DMS153 treated with DMSO at 0.1 percent for 48 hours (cell line): ENCODE data around the gene MAP3K15.
"Not testable (repeated sequence)": the region's sequence is repeated elsewhere in the genome, so short reads cannot be mapped to it uniquely, and the experiment has no call there.

Experiments
- DNase-seq: peaks from one replicate; lab custom pipeline; 2025; ENCODE audit not compliant: unreplicated experiment; lab: John Stamatoyannopoulos, UW

The MAP3K15 gene

DNA sequence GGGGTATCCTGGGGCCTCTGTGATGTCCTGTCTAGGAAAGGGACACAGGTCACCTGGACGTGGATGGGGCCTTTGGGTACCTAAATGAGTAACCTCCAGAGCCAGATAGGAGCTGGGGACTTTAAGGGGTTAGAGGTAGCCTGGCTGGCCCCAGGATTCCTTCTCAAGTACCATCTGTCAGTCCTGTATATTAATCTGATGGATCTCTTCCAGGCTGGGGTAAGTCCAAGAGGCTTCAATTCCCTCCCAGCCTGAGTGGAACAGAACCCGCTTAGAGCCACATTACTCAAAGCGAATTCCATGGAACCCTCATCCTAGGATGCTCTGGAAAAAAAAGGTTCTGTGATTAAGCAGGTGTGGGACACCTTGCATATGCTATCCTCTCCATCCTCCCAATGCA is 24.8 kb upstream of the MAP3K15 start:
- no peak for DNase-seq

GRCh38 chrX:19539665-19540064 is 24.4 kb upstream of the MAP3K15 start:
- DNase-seq, result no peak

DNA sequence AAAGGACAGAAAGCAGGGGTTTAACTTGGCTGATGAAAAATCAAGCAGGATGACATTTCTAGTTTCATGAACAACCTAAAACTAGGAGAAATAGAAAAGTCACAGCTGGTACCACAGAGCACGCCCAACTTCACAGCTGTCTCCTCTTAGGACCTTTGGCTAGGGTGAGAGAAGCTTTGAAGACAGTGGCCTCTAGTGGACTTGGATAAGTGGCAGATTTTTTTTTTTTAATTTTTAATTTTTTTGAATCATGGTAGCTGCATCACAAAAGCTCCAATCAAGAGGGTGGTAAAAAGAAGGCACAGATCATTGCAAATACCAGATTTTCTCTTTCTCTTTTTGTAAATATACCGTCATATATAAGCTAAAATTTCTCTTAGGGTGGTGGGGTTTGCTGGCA is 20.2 kb upstream of the MAP3K15 start:
- DNase-seq, result no peak

DNA sequence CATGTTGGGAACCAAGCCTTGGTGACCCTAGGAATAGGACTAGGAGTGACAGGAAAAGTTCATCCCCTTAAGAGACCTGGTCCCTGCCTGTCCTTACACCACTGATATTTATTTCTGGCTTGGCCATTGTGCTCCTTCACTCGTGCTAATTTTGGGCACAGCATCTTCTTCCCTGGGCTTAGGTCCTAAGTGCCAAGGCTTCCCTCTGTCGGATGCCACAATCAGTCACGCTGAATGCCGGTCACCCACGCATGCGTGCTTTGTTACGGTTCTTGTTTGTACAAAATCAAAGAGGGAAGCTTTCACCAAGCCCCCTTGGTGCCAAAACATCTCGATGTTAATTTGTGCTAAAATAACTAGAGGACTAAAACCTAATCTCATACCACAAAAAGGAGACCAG is 17.4 kb upstream of the MAP3K15 start:
- DNase-seq, result no peak

- no peak for DNase-seq
Observed at GRCh38 chrX:19517965-19518364, 2.7 kb upstream of the MAP3K15 start.

DNA sequence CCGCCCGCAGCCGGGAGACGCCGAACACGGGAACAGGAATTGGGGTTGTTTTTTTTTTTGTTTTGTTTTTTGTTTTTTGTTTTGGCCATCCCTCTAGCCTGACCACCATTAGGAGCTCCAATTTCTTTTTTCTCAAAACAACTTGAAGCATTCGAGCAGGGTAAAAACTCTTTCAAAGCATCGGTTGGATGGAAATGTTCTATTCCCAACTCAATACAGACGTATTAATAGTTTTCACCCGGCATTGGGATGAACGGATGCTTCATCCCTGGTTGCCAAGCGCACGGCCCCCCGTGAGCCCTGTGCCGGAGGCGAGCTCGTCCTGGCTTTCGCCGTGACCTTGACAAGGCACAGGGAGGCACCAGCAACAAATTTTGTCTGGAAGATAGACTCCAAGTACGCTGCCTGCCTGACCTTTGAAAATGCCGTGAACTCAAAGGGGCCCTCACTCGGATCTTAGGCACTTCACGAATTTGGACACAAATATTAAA is 352 bp upstream of the MAP3K15 start:
- DNase-seq, result no peak

GRCh38 chrX:19513383-19513782 is 1.9 kb downstream of the MAP3K15 start:
- DNase-seq, result no peak

- no peak for DNase-seq
Observed at GRCh38 chrX:19512961-19513360, 2.3 kb downstream of the MAP3K15 start.

GRCh38 chrX:19512359-19512758 is 2.9 kb downstream of the MAP3K15 start:
- no peak for DNase-seq

GRCh38 chrX:19511796-19512195 is 3.5 kb downstream of the MAP3K15 start:
- not testable (repeated sequence) for DNase-seq

- DNase-seq, result no peak
Observed at GRCh38 chrX:19496711-19497110, 18.6 kb downstream of the MAP3K15 start.

GRCh38 chrX:19487520-19488200 is 27.6 kb downstream of the MAP3K15 start:
- DNase-seq, result no peak

GRCh38 chrX:19479458-19479857 is 35.9 kb downstream of the MAP3K15 start:
- no peak for DNase-seq

DNA sequence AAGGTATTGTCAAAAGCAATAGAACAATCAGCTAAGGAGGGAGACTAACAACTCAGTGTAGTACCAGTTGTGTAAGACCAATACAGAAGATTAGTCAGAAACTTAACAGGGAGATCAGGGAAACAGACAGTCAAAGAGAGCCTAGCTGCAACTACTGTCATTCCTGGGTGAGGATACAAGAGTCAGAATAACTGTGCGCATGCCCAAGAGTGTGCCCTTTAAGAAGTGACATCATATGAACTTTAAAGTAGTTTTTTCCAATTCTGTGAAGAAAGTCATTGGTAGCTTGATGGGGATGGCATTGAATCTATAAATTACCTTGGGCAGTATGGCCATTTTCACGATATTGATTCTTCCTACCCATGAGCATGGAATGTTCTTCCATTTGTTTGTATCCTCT is 46.9 kb downstream of the MAP3K15 start:
- not testable (repeated sequence) for DNase-seq

DNA sequence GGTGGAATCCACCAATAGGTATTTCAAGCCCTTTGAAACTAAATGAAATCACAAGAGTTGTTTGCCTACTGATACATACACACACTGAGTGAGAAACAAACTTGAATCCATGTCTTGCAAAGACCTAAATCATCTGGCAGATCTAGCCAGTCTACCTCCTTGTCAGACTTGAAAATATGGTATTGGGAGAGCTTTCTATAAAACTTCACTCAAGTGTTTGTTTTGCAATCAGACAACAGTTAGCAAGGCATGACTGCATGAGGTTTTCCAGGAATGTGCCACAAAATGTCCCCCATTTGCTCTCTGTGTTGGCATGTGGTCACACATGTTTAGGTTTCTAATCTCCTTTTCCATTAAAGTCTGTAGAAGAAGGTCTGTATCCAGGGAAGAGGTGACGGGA is 52.4 kb downstream of the MAP3K15 start:
- no peak for DNase-seq

GRCh38 chrX:19462231-19462630 is 53.1 kb downstream of the MAP3K15 start:
- DNase-seq, result no peak

- DNase-seq, result no peak
Observed at GRCh38 chrX:19457662-19458061, 57.6 kb downstream of the MAP3K15 start.

DNA sequence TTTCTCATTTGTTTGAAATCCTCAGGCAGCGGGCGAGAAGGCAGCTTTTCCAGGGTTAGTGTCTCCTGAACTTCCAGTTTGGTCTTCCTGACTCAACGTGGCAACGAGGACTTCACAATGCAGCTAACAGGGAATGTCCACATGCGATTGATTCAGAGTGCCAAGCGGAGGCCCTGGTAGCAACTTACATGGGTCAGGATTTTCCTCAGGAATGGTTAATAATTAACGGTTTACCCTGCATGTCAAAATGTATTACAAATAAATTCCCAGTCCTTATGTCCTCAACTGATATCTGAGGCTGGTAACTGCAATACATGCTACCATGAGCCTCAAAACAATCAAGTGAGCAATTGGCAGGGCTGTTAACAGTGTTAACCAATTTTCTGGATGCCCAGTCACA is 67.2 kb downstream of the MAP3K15 start:
- no peak for DNase-seq

GRCh38 chrX:19446397-19446796 is 68.9 kb downstream of the MAP3K15 start:
- no peak for DNase-seq

DNA sequence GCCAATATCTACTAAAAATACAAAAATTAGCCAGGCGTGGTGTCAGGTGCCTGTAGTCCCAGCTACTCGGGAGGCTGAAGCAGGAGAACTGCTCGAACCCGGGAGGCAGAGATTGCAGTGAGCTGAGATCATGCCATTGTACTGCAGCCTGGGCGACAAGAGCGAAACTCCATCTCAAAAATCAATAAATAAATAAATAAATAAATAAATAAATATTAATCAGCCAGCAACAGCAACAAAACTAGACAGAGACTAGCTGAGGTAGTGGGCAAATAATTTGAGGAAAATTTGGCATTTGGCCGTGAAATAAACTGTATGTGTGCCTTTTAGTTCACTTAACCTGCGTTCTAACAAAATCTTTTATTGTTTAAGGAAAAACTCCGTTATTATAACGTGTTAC is 69.5 kb downstream of the MAP3K15 start:
- DNase-seq, result not testable (repeated sequence)

DNA sequence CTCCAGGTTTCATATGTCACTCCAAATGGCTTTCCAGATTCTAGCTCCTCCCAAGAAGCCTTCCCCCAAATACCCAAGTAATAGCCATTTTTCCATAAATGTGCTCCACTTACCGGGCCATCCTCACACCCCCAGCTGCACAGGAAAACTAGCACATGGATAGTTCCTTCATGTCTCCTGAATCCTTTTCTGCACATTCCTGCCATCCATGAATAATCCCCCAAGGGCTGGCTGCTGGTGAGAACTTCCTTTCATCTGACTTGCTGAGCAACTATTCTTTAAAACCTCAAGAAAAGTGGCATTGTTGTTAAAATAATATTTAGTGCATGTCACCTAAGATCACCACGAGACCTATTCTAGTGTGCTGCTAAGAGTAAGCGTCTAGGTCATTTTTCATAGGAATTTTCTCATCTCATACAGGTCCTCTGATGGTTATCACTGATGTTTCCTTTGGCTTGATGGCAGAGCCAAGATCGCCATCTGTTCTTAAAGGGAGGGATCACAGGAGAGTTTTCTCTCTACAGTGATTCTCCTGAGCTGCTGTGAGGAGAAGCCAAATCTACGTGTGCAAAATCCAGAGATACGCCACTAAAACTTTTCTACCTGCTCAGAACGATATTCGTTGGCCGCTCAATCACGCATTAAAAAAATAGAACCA is 71.3 kb downstream of the MAP3K15 start:
- no peak for DNase-seq

GRCh38 chrX:19440713-19441112 is 74.6 kb downstream of the MAP3K15 start:
- DNase-seq, result no peak

DNA sequence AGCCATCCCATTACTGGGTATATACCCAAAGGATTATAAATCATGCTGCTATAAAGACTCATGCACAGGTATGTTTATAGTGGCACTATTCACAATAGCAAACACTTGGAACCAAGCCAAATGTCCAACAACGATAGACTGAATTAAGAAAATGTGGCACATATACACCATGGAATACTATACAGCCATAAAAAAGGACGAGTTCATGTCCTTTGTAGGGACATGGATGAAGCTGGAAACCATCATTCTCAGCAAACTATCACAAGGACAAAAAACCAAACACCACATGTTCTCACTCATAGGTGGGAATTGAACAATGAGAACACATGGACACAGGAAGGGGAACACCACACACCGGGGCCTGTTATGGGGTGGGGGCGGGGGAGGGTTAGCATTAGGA is 92.6 kb downstream of the MAP3K15 start:
- not testable (repeated sequence) for DNase-seq
